KG1 (cell line): ENCODE results near the gene MIPEP.

Experiments used
- DNase-seq: peaks from one replicate; lab custom pipeline; 2025; lab: John Stamatoyannopoulos, UW

Gene MIPEP

DNA sequence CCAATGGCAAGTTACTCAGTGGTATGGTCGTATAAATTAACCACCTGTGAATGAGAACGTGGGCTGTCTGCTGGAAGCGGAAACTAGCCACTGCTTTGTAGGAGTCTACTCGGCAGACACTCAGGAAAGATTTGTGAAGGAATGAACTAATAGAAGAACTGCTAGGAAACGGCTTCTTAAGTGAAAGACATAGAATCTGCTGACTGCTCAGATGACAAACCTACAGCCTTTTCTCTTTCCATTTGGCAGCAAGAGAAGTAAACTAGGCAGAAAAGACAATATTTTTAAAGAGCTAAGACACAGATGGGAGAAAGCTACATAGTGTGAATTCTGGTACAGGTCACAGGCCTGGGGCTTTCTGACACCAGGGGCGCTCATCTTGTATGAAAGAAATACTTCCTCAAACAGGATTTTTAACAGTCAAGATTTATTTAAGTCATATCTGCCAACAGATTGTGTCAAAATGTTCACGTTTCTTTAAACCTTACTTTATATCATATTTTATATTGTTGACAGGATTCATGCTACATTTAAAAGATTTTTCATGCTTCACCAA lies 78.4 kb downstream of the MIPEP start:
- DNase-seq: no peak

DNA sequence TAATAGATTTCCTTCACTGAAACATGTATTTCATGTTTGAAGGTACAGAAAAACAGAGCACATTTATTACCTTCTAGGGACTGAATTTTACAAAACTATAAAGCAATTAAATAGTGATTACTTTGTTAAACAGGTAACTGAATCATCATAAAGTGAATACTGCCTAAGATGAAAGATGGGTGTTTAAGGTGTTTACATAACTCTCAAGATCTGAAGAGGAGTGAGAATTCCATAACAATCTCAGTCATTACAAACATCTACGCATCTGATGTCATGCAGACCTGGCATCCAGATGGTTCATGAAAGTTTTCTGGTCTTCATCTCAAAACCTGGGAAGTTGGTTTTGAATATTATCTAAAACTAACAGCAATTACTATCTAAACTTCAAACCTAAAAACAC lies 80.4 kb downstream of the MIPEP start:
- no peak for DNase-seq

GRCh38 chr13:23806874-23807526 lies 82.2 kb downstream of the MIPEP start:
- no peak for DNase-seq

- DNase-seq: no peak
Observed at GRCh38 chr13:23805821-23806220, 83.4 kb downstream of the MIPEP start.

DNA sequence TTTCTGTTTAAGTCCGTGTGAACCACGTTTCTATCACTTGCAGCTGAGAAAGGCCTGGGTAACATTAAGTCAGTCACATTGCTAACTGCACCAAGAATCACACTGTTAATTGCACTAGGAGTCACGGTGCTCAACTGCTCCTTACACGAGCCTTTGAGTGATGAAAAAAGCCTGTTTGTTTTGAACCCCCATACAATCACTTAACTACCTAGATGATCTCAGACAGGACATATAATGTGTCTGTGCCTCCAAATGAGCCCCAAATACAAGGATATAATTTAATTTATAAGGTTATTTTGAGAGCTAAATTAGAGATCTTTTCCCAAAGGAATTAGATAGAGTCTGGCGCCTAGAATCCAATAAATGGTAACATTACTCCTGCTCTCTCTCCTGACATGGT lies 84.1 kb downstream of the MIPEP start:
- no peak for DNase-seq

DNA sequence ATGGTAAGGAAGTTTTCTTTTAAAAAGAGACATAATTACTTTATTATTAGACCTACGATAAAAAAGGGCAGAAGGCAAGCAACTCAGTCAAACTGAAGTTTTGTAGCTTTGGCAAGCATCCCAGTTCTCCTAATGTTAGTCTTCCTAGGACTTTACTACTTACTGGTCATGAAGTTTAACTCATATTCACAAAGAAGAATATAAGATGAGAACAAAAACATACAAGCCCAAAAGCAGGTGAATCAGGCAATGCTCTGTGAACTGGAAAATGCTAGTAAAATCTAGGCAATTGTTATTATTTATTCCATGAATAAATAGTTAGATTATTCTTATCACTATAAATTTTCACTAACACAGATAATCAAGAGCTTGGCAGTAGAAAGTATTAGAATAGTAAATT lies 85.0 kb downstream of the MIPEP start:
- no peak for DNase-seq

- DNase-seq: no peak
Observed at GRCh38 chr13:23801141-23801540, 88.1 kb downstream of the MIPEP start.

DNA sequence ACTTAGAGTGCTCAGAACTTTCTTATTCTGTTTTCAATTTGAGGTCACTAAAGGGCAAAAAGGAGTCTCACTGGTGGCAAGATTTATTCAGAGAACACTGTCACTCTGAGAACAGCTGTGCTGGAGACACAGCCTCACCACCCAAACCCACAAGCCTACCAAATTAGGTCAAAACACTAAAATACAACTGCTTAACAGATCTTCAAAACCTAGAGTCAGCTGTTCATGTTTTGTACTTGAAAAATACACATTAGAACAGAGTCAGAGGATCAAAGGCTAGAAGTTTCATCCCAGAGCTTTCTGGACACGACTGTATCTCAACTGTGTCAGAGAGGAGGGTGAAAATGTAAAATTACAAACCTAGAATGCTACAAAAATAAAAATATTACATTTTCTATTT lies 89.3 kb downstream of the MIPEP start:
- DNase-seq: no peak

DNA sequence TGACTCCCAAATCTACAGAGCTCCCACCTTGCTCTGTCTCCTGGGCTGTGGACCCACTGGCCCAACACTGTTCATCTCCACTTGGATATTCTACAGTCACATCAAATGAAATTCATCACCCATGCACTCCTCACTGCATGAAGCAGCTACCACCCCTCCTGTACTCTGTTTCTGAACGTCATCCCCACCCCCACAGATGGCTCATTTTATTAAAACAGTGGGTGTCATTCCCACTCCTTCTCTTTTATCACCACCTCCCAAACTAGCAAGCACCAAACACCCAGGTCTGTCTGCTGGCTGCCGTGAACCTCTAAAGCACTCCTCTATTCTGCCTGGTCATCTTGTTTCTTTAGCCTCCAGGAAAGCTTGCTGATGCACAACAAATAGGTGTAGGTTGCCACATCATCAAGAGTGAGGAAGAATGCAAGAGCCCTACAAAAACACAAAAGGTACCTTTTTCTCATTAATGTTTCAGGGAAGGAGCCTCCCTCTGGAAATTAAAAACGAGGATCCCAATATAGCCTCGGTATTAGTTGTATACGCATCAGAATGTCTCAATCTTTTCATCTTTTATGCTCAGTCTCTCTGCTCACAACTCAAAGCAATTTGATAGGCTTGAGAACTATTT lies 91.8 kb downstream of the MIPEP start:
- no peak for DNase-seq

GRCh38 chr13:23796551-23796950 lies 92.6 kb downstream of the MIPEP start:
- DNase-seq: no peak

DNA sequence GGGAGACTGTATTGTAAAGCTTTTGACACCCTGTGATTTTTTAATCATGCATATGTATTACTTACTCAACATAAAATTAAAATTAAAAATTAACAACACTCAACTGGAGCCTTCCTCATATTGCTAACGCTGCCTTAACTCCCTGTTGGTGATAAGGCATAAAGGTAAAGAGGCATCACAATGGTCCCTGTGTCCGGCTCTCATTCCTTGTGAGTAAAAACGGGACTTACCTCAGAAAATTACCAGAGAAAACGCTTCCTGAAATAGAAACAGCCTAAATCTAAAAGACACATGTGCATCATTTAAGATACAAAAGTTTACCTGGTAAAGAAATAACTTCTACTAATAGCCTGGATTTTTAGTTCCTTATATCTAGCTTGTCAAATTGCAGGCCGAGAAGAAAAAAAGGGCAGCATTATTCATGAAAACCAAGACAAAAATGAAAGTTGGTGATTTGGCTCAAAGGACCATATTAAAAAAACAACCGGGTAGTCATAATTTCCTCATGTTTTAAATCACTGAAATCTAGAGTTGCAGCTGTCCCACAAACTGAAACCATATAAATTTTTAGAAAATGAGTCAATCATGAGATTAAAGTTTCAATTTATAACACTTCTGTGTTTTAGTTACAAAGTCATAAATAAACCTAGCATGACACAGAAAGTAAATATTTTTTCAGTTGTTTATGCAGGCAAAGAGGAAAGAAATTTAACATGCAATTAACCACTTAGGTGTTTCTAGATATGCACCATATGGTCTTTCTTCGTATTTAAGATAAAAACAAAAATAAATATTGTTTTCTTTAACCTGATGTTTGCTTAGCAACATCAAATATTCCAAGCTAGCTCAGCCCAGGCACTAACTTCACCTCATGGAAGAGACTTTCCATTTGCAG lies 94.7 kb downstream of the MIPEP start:
- no peak for DNase-seq

GRCh38 chr13:23793711-23794110 lies 95.5 kb downstream of the MIPEP start:
- no peak for DNase-seq

GRCh38 chr13:23792680-23793079 lies 96.5 kb downstream of the MIPEP start:
- no peak for DNase-seq

DNA sequence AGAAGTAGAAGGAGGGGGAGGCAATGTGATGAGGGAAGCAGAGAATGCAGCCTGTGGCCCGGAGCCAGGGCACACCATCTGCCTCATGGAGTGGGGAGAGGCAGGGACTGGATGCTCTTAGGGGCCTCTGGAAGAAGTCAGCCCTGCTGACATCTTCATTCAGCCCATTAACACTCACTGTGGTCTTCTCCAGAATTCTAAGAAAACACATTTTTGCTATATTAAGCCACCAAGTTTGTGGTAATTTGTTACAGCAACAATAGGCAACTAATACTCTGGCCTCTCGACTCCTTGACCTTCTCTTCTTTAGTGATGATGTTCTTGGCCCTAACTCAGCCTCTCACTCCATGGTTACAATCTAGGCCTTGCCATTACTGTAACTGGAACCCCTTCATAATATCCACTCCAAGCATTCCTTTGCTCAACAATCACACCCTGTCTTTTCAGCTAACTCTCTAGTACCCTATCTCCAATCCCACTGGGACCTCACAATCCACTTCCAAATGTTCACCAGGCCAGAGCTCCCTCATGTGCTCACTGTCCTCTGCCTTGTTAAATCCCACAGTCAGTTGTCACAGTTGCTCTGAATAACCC lies 98.5 kb downstream of the MIPEP start:
- DNase-seq: no peak

GRCh38 chr13:23789576-23790346 lies 99.4 kb downstream of the MIPEP start:
- DNase-seq: no peak

DNA sequence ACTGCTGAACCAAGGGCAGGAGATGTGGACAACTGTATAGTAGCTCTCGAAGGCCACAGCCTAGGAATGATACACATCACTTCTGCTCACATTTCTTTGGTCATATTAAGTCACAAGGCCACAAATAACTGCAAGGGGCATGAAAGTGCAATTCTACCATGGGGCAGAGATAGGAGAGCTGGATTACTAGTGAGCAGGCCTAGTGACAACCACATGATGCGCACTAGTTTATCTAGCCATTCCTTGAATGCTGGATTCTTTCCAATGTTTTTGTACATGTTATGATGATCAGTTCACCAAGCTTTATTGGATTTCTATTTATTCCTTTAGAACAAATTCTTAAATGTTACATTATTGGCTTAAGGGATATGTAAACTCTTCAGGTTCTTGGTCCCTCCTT lies 100.7 kb downstream of the MIPEP start:
- no peak for DNase-seq

- DNase-seq: no peak
Observed at GRCh38 chr13:23787464-23787863, 101.7 kb downstream of the MIPEP start.

DNA sequence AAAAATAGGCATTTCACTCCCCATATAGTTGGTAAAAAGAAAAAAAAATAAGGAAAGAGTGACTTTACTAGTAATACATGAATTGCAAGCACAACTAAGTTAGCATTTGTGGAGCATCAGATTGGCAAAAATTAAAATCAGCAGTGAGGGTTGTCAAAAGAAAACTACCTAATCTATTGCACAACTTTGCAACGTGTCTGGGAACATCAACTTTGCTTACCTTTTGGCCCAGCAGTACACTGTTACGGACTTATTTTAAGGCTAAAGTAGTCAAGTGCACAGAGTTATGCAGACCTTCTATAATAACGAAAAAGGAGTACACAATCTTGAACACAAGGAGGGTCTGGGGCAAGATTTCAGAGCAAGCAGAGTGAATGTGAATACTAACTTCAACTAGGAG lies 102.6 kb downstream of the MIPEP start:
- no peak for DNase-seq

DNA sequence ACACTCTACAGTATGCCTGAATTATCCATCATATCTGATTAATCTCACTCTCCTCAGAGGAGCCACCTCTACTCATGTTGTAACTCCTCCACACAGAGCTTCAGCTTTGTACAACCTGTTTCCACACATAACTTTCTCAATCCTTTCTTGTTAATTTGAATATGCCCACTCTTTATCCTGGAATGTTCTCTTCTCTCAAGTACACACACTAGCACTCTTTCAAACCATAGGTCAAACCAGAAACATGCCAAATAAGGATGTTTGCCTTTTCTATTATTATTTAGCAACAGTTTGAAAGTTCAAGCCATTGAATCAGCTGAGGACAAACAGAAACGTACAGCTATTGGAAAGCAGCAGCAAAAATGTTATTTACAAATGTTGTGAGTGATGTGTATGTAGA lies 110.3 kb downstream of the MIPEP start:
- no peak for DNase-seq

- no peak for DNase-seq
Observed at GRCh38 chr13:23778002-23778652, 111.1 kb downstream of the MIPEP start.

- DNase-seq: no peak
Observed at GRCh38 chr13:23777575-23777870, 111.7 kb downstream of the MIPEP start.
